Activated naive CD8-positive, alpha-beta T cell treated with anti-CD3 and anti-CD28 coated beads, Interleukin-2, amount 10 ng/mL, durations not matched to agents 7 days and 5 days (primary cell): Measurements from ENCODE around the gene FCHSD1. TPM values are rescaled to one million over a fixed set of nuclear protein-coding genes. Genes with fewer than 3 reads are reported as not detected.

Source experiments
- ATAC-seq: fragments of 150-1000 bp; cut with Tn5 transposase; one replicate; pipeline ENCODE4 v1.10.0; 2021; ENCODE audit warnings: low read depth, moderate library complexity
- POLR2A ChIA-PET: fragments of 350-600 bp; sonication (Branson Sonifier 250); formaldehyde crosslinking; loops from one replicate; lab custom pipeline; 2021; ENCODE audit warnings: antibody characterized with exemption; lab: Charles Lee
- DNase-seq: peaks from one replicate; pipeline ENCODE4 v3.0.0; 2021
- H3K27ac Mint-ChIP-seq: one replicate; pipeline ENCODE4 v1.8.0; 2022; ENCODE audit warnings: mild to moderate bottlenecking, mixed read lengths
- H3K27me3 Mint-ChIP-seq: one replicate; pipeline ENCODE4 v1.8.0; 2022; ENCODE audit warnings: mild to moderate bottlenecking, moderate library complexity, mixed read lengths
- H3K36me3 Mint-ChIP-seq: one replicate; pipeline ENCODE4 v1.8.0; 2021; ENCODE audit warnings: mild to moderate bottlenecking, mixed read lengths
- H3K4me1 Mint-ChIP-seq: one replicate; pipeline ENCODE4 v1.8.0; 2021; ENCODE audit warnings: mixed read lengths
- H3K4me3 Mint-ChIP-seq: one replicate; pipeline ENCODE4 v1.8.0; 2022; ENCODE audit warnings: mild to moderate bottlenecking, moderate library complexity, mixed read lengths
- H3K9me3 Mint-ChIP-seq: one replicate; pipeline ENCODE4 v1.8.0; 2021; ENCODE audit warnings: mixed read lengths
- total RNA-seq, 2 experiments: library from RNA; stranded (reverse); gene quantifications; one replicate each; pipeline ENCODE4 v1.2.3, GENCODE V29; 2021

The FCHSD1 gene
- total RNA-seq, 2 experiments from 2014 or later: 98.3 to 99.1 TPM

DNA sequence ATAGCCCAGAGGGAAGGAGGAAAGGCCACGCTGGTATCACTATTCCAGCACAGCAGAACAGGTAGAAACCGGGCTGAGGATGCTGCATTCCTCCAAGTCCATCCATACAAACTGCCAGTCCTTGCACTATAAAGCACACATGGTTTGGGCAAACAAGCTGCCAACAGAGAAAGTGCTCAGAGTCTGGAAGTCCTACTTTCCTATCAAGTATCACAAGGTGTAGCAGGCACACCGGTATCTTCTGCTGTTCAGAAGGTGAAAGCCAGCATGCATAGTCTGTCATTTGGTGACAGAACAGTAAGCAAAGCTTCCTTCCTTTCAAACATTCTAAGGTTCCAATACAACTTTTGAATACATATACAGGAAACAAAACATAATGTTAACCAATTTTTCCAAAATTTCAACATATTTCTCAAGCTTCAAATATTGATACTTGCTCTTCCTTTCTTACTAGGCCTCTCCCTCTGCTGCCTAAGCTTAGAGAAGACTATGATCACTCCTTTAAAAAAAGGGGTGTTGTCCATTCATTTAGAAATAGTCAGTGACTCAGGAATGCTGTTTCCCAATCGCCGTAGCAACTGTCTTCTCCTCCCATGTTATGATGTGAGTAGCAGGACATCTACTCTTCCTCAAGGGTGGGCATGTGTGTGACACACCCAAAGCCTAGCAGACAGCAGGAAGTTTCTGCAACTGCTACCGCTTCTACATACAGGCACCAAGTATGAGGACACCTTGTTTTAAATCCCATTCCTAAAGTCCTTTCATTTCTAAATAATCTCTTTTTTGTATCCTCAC is 47.1 kb downstream of the FCHSD1 start:
- Mint-ChIP-seq H3K4me1 (peaks cover 74% of the 10 kb centered on the region), H3K27me3 (no peaks in the 10 kb centered on the region), H3K27ac (peak overlapping the region; percentile 79), H3K36me3 (peaks cover 24% of the 10 kb centered on the region), H3K4me3 (peak overlapping the region; percentile 75), H3K9me3 (no peaks in the 10 kb centered on the region)
- POLR2A ChIA-PET: interaction anchor here (0.6 to 8.2 kb wide), 3 partner anchors 14 to 73 kb away, joined by 4 to 80 read pairs (median 10); partner anchors contain the start of genes DIAPH1, HDAC3 and RELL2
- ATAC-seq (peak; percentile 16), DNase-seq (no peak)

DNA sequence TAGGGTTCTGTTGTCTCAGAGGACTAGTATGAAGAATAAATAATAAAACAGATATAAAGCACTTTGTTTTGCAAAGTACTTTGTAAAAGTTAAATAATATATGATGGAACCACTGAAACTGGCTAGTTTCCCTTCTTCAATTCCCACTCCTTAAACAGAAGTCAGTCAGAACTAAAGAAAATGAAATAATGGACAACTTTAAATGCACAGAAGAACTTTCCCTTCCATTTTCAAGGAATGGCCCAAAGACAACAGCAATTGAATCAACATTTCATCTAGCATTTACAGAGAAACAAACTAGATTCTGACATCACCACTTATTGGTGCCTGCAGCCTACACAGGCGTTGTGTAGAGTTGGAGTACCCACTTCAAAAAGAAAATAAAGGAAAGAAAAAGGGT is 48.6 kb downstream of the FCHSD1 start:
- H3K27ac Mint-ChIP-seq: peak overlapping the region; percentile 34
- no peaks in the 10 kb centered on the region for H3K9me3 Mint-ChIP-seq
- H3K27me3 Mint-ChIP-seq: no peaks in the 10 kb centered on the region
- ATAC-seq (no peak), DNase-seq (no peak)
- H3K4me3 Mint-ChIP-seq: peak overlapping the region; percentile 26
- POLR2A ChIA-PET: interaction anchor here (0.6 to 8.2 kb wide), 5 partner anchors 11 to 35 kb away, joined by 3 to 80 read pairs (median 5); partner anchors contain the start of genes DIAPH1, HDAC3 and RELL2
- peaks cover 75% of the 10 kb centered on the region for H3K4me1 Mint-ChIP-seq
- peaks cover 18% of the 10 kb centered on the region for H3K36me3 Mint-ChIP-seq

DNA sequence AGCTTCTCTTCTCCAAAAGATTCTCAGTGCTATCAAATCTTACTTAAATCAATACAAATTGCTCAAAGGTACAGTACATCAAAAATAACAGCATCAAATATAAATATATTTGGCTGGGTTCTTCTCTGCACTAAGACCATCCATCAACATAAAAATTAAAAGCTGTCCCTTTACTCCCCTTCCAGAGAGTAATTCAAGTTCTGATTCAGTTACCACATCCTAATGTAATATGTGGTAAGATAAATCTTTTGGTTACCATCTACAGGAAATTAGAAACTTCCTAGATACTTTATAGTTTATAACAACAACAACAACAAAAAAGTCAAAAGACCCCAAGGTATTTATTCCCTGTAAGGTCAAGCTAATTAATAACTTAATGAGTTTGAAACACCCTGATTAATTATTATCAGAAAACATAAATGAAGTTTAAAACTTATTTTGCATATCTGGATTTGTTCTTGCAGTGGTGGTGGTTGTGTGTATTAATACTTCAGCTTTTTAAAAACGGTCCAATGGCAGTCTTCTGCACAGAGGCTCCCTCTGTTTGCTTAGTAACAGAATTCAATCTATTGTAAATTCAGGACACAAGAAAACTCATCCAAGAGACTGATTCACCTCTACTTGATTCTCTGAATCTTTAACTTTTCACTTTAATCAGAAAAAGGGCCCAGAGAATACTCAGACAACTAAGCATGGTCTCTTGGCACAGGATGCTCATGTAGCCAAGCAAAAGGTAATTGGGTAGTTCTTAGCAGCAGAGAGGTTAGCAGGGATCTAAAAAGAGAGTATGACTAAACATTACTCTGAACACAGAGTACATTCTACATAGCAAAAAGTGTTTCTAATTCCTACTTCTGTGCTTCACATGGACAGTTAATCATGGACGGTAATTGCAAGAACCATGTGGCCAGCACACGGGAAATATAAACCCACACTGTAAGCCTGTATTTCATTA is 52.5 kb downstream of the FCHSD1 start:
- no peaks in the 10 kb centered on the region for H3K9me3 Mint-ChIP-seq
- ATAC-seq: peak; percentile 69
- peak overlapping the region; percentile 30 for H3K4me3 Mint-ChIP-seq
- H3K27me3 Mint-ChIP-seq: no peaks in the 10 kb centered on the region
- peak overlapping the region; percentile 42 for H3K27ac Mint-ChIP-seq
- H3K36me3 Mint-ChIP-seq: peaks cover 17% of the 10 kb centered on the region
- POLR2A ChIA-PET: interaction anchor here (1.0 to 3.8 kb wide), 3 partner anchors 10 to 38 kb away, joined by 3 to 43 read pairs (median 16); partner anchors contain the start of genes DIAPH1, HDAC3 and RELL2
- H3K4me1 Mint-ChIP-seq: peaks cover 58% of the 10 kb centered on the region
- no peak for DNase-seq

DNA sequence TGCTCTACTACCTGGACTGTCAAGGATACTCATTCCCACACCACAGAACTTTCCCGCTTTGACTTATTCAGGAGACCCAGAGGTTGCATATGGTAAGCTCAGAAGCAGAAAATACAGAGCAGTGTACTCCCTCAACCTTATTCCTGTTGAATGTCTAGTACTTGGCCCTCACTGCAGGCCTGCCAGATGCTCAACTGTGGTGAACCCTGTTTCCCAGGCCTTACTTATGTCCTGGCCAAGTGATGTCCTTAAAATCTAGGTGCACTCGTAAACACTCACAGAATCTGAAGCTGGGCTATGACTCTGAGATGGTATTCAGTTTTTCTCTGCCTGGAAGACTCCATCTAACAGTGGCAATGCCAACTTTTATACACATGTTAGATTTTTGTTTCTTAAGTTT is 53.4 kb downstream of the FCHSD1 start:
- peaks cover 55% of the 10 kb centered on the region for H3K4me1 Mint-ChIP-seq
- H3K27me3 Mint-ChIP-seq: no peaks in the 10 kb centered on the region
- H3K27ac Mint-ChIP-seq: peak overlapping the region; percentile 57
- peaks cover 18% of the 10 kb centered on the region for H3K36me3 Mint-ChIP-seq
- peak overlapping the region; percentile 14 for H3K4me3 Mint-ChIP-seq
- H3K9me3 Mint-ChIP-seq: no peaks in the 10 kb centered on the region
- ATAC-seq (no peak), DNase-seq (no peak)
- POLR2A ChIA-PET: interaction anchor here (1.0 to 3.8 kb wide), 3 partner anchors 11 to 39 kb away, joined by 3 to 43 read pairs (median 16); partner anchors contain the start of genes DIAPH1, HDAC3 and RELL2

DNA sequence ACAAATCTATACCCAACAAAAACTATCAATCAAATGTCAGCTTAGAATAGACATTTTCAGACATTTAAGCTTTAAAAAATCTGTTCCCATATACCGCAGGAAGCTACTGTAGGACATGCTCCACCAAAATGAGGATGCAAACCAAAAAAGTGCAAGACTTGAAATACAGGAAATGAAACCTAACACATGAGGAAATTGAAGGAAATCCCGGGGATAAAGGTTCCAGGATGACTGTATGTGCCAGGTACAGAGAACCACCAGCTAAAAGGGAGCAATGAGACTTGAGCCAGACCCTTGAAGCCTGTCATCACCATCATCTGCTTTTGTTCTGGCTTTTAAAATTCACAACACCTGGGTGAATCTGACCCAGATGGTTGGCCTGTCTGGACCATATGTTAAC is 53.8 kb downstream of the FCHSD1 start:
- Mint-ChIP-seq H3K36me3 (peaks cover 16% of the 10 kb centered on the region), H3K9me3 (no peaks in the 10 kb centered on the region), H3K27me3 (no peaks in the 10 kb centered on the region), H3K4me3 (peak overlapping the region; percentile 14), H3K4me1 (peaks cover 55% of the 10 kb centered on the region), H3K27ac (peak overlapping the region; percentile 57)
- peak; percentile 17 for ATAC-seq
- DNase-seq: no peak
- POLR2A ChIA-PET: interaction anchor here (1.0 to 3.8 kb wide), 3 partner anchors 12 to 40 kb away, joined by 3 to 43 read pairs (median 16); partner anchors contain the start of genes DIAPH1, HDAC3 and RELL2

DNA sequence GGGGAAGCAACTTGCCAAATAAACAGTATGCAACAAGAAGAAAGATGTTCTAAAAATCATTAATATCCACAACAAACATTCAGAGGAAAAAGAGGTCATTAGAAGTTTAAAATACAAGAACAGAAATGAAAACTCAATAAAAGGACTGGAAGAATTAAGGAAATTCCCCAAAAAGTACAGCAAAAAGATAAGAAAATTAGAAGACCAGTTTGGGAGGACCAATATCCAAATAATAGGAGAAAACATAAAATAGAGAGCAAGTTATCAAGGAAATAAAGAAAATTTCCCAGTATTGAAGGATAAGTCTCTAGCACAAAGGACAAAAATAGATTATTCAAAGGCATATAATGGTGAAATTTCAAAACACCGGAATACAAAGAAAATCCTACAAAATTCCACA is 54.4 kb downstream of the FCHSD1 start:
- no peak for ATAC-seq
- no peaks in the 10 kb centered on the region for H3K27me3 Mint-ChIP-seq
- no peak for DNase-seq
- no peak overlapping the region for H3K4me3 Mint-ChIP-seq
- no peaks in the 10 kb centered on the region for H3K9me3 Mint-ChIP-seq
- peak overlapping the region; percentile 57 for H3K27ac Mint-ChIP-seq
- H3K4me1 Mint-ChIP-seq: peaks cover 57% of the 10 kb centered on the region
- peaks cover 16% of the 10 kb centered on the region for H3K36me3 Mint-ChIP-seq
- POLR2A ChIA-PET: interaction anchor here (2.7 to 3.8 kb wide), 2 partner anchors 21 to 40 kb away, joined by 16 to 43 read pairs; partner anchors contain the start of genes DIAPH1, HDAC3 and RELL2

DNA sequence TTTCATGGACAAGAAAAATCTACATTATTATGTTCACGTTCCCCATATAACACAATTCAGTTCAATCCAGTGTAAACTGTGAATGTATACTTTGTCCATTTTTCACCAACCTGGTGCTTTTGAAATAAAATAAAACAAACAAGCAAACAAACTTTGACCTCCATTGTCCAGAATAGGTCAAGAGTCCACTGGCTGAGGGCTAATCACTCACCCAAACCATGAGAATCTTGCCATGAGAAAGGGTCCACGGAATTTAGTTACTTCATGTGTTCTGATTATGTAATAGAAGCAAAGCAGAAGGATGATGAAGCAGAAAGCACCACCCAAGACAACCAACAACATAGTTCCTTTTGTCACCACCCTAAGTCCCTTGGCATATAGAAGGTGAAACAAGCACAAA is 61.1 kb downstream of the FCHSD1 start:
- DNase-seq (no peak), ATAC-seq (no peak)
- Mint-ChIP-seq H3K9me3 (no peaks in the 10 kb centered on the region), H3K27me3 (no peaks in the 10 kb centered on the region), H3K27ac (no peak overlapping the region), H3K36me3 (peaks cover 18% of the 10 kb centered on the region), H3K4me3 (no peak overlapping the region), H3K4me1 (peaks cover 26% of the 10 kb centered on the region)
- POLR2A ChIA-PET: interaction anchor here (0.8 kb wide), 1 partner anchor 29 kb away, joined by 3 read pairs; the partner anchor contains the start of gene DIAPH1

Other genes starting within 250 kb of the FCHSD1 start
- under 1 TPM in 1 of 2 experiments, not detected in 1; 0.11 TPM for gene PCDHGA9, start 248.6 kb downstream of the FCHSD1 start, total RNA-seq
- under 1 TPM; 0.11 to 0.14 TPM for gene PCDHGB6, start 243.4 kb downstream of the FCHSD1 start, total RNA-seq
- under 1 TPM in 1 of 2 experiments, not detected in 1; 0.14 TPM for gene PCDHGA10, start 238.4 kb downstream of the FCHSD1 start, total RNA-seq
- gene PCDHGB7, start 233.7 kb downstream of the FCHSD1 start, total RNA-seq: under 1 TPM in 1 of 2 experiments, not detected in 1; 0.11 TPM
- gene PCDHGA11, start 230.4 kb downstream of the FCHSD1 start, total RNA-seq: under 1 TPM; 0.08 to 0.09 TPM
- under 1 TPM in 1 of 2 experiments, not detected in 1; 0.11 TPM for gene PCDHGA12, start 220.9 kb downstream of the FCHSD1 start, total RNA-seq
- gene PCDHGC3, start 175.5 kb downstream of the FCHSD1 start, total RNA-seq: not detected
- gene PCDHGC4, start 166.4 kb downstream of the FCHSD1 start, total RNA-seq: not detected
- not detected for gene PCDHGC5, start 162.3 kb downstream of the FCHSD1 start, total RNA-seq
- gene DIAPH1, start 32.4 kb downstream of the FCHSD1 start, total RNA-seq: 100 to 1,000 TPM; 244 to 256 TPM
- gene HDAC3, start 14.6 kb downstream of the FCHSD1 start, total RNA-seq: 10 to 100 TPM; 85.8 to 89.6 TPM
- gene RELL2, start 14.4 kb downstream of the FCHSD1 start, total RNA-seq: 10 to 100 TPM; 31.4 to 31.6 TPM
- 10 to 100 TPM; 17.0 to 17.9 TPM for gene ARAP3, start 30.8 kb upstream of the FCHSD1 start, total RNA-seq
- gene PCDH1, start 227.0 kb upstream of the FCHSD1 start, total RNA-seq: not detected